ENCODE results near the gene POLR2L.

The POLR2L gene

GRCh38 chr11:809287-810039, 32.9 kb downstream of the POLR2L start, which contains the start of gene RPLP2:
Gene RPLP2, plus strand, starts transcription at chr11:809967. Its CDS starts 268 bp downstream, at chr11:810235.
- peak within 1 kb of the TSS; percentile 92 for H3K9ac ChIP-seq (ENCODE audit: low read length)
- H3K27me3 ChIP-seq (ENCODE audit: control insufficient read depth, insufficient read depth, low read length) = no peaks in the 10 kb centered on the region
- H3K4me1 ChIP-seq (ENCODE audit: control insufficient read depth, low read depth, low read length) = peaks cover 3% of the 10 kb centered on the region
- H3K4me3 ChIP-seq (ENCODE audit: low read length) = peak within 1 kb of the TSS; percentile 92
- H3K36me3 ChIP-seq (ENCODE audit: control insufficient read depth, low read depth, low read length) = peaks cover 27% of the 10 kb centered on the region
- H3K9me3 ChIP-seq (ENCODE audit: control insufficient read depth, low read depth, low read length) = no peaks in the 10 kb centered on the region
- H3K27ac ChIP-seq (ENCODE audit: low read length) = peak within 1 kb of the TSS; percentile 99

DNA sequence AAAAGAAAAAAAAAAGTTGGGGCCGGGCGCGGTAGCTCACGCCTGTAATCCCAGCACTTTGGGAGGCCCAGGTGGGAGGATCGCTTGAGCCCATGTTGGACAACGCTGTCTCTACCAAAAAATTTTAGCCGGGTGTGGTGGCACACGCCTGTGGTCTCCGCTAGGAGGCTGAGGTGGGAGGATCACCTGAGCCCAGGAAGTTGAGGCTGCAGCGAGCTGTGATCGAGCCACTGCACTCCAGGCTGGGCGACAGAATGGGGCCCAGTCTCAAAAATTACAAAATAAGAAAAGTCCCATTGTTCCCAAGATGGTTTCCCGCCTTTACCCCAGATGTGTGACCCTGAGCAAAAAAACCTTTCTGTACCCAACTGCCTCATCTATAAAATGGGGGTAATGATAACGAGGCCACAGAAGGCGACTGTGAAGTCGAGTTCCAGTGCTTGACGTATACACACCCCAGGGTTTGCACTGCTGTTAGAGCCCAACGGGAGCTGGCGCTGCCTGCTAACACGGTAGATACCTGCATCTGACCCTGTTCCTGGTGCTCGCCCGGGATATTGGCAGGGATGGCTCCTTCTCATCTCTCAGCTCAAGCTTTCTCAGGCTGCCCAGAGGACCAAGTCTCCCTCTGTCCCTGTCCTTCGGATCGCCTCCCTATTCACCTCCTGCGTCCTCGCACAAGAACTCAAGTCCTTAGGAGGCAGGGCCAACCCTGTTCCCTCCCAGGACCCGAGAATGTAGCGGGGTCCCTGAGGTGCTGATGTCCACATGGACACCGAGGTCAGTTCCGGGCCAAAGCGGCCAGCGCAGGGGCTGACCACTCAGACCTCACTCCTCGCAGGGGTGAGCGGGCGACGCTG, 33.7 kb downstream of the POLR2L start:
- Histone ChIP-seq H3K27me3 (ENCODE audit: control insufficient read depth, insufficient read depth, low read length) (no peaks in the 10 kb centered on the region), H3K9ac (ENCODE audit: low read length) (peak overlapping the region; percentile 92), H3K36me3 (ENCODE audit: control insufficient read depth, low read depth, low read length) (peaks cover 27% of the 10 kb centered on the region), H3K27ac (ENCODE audit: low read length) (peak overlapping the region; percentile 99), H3K9me3 (ENCODE audit: control insufficient read depth, low read depth, low read length) (no peaks in the 10 kb centered on the region), H3K4me1 (ENCODE audit: control insufficient read depth, low read depth, low read length) (peaks cover 5% of the 10 kb centered on the region), H3K4me3 (ENCODE audit: low read length) (peak overlapping the region; percentile 92)

DNA sequence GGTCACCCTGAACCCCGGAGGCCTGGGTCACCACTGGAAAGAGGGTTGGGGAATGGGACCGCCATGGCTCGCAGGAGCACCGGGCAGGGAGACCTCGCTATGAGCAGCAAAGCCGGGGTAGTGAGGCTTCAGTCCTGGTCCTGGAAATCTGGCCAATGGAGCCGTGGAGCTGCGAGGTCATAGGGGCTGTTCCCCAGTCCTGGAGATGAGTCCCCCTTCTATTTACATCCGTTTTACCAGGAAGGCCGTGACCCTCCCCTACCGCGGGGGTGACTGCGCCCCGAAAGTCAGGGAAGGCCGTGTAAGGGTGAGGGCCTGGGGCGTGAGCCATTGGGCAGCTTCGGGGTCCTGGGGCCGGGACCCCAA, 37.7 kb downstream of the POLR2L start:
- H3K4me3 ChIP-seq (ENCODE audit: low read length) = peak overlapping the region; percentile 66
- peaks cover 5% of the 10 kb centered on the region for H3K36me3 ChIP-seq (ENCODE audit: control insufficient read depth, low read depth, low read length)
- peaks cover 5% of the 10 kb centered on the region for H3K4me1 ChIP-seq (ENCODE audit: control insufficient read depth, low read depth, low read length)
- H3K9me3 ChIP-seq (ENCODE audit: control insufficient read depth, low read depth, low read length) = no peaks in the 10 kb centered on the region
- no peak overlapping the region for H3K27ac ChIP-seq (ENCODE audit: low read length)
- H3K27me3 ChIP-seq (ENCODE audit: control insufficient read depth, insufficient read depth, low read length) = no peaks in the 10 kb centered on the region
- peak overlapping the region; percentile 45 for H3K9ac ChIP-seq (ENCODE audit: low read length)

GRCh38 chr11:803770-804598, 38.3 kb downstream of the POLR2L start:
- H3K27ac ChIP-seq (ENCODE audit: low read length) = no peak overlapping the region
- H3K9me3 ChIP-seq (ENCODE audit: control insufficient read depth, low read depth, low read length) = no peaks in the 10 kb centered on the region
- peak overlapping the region; percentile 66 for H3K4me3 ChIP-seq (ENCODE audit: low read length)
- no peaks in the 10 kb centered on the region for H3K27me3 ChIP-seq (ENCODE audit: control insufficient read depth, insufficient read depth, low read length)
- peak overlapping the region; percentile 45 for H3K9ac ChIP-seq (ENCODE audit: low read length)
- H3K4me1 ChIP-seq (ENCODE audit: control insufficient read depth, low read depth, low read length) = peaks cover 5% of the 10 kb centered on the region
- H3K36me3 ChIP-seq (ENCODE audit: control insufficient read depth, low read depth, low read length) = peaks cover 5% of the 10 kb centered on the region

DNA sequence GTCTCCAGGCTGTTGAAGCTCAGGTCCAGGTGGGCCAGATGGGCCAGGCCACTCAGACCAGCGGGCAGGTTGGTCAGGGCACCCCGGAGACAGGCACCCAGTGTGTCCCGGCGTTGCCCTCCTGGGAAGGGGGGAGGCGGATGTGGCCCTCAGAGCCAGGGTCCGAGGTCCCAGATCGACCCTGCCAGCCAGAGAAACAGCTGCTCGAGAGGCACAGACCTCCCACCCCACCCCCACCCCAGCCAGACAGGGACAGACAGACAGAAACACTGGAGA, 38.9 kb downstream of the POLR2L start:
- Histone ChIP-seq H3K36me3 (ENCODE audit: control insufficient read depth, low read depth, low read length) (peaks cover 5% of the 10 kb centered on the region), H3K9me3 (ENCODE audit: control insufficient read depth, low read depth, low read length) (no peaks in the 10 kb centered on the region), H3K27me3 (ENCODE audit: control insufficient read depth, insufficient read depth, low read length) (no peaks in the 10 kb centered on the region), H3K9ac (ENCODE audit: low read length) (no peak overlapping the region), H3K27ac (ENCODE audit: low read length) (no peak overlapping the region), H3K4me1 (ENCODE audit: control insufficient read depth, low read depth, low read length) (peaks cover 5% of the 10 kb centered on the region), H3K4me3 (ENCODE audit: low read length) (no peak overlapping the region)

GRCh38 chr11:802693-803466, 39.4 kb downstream of the POLR2L start:
- H3K4me1 ChIP-seq (ENCODE audit: control insufficient read depth, low read depth, low read length) = peaks cover 5% of the 10 kb centered on the region
- H3K27me3 ChIP-seq (ENCODE audit: control insufficient read depth, insufficient read depth, low read length) = no peaks in the 10 kb centered on the region
- H3K9me3 ChIP-seq (ENCODE audit: control insufficient read depth, low read depth, low read length) = no peaks in the 10 kb centered on the region
- no peak overlapping the region for H3K9ac ChIP-seq (ENCODE audit: low read length)
- no peak overlapping the region for H3K27ac ChIP-seq (ENCODE audit: low read length)
- H3K36me3 ChIP-seq (ENCODE audit: control insufficient read depth, low read depth, low read length) = peaks cover 5% of the 10 kb centered on the region
- H3K4me3 ChIP-seq (ENCODE audit: low read length) = no peak overlapping the region

DNA sequence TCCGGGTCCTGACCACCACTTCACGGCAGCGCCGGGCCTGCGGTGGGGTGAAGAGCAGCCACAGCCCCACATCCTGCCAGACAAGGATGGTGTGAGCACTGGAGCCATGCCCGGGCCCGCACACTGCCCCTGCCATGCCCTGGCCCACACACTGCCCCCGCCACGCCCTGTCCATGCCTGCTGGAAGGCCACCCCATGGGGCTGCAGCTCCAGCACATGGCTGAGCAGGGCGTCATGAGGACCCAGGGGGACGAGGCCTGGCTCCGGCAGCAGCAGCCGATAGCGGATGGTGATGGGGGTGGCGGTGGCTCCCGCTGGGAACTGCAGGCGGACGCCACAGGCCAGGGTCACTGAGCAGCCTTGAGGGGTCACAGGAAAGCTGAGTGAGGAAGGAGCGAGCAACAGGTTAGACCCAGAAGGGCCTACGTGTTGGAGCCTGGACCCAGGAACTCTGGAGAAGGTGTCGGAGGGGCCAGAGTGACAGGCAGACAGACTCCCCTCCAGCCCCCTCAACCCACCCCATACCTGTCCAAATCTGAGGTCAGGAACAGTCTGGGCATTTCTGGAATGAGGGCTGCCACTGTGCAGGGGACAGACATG, 40.2 kb downstream of the POLR2L start:
- Histone ChIP-seq H3K36me3 (ENCODE audit: control insufficient read depth, low read depth, low read length) (peaks cover 5% of the 10 kb centered on the region), H3K27me3 (ENCODE audit: control insufficient read depth, insufficient read depth, low read length) (no peaks in the 10 kb centered on the region), H3K9ac (ENCODE audit: low read length) (no peak overlapping the region), H3K9me3 (ENCODE audit: control insufficient read depth, low read depth, low read length) (no peaks in the 10 kb centered on the region), H3K27ac (ENCODE audit: low read length) (no peak overlapping the region), H3K4me3 (ENCODE audit: low read length) (no peak overlapping the region), H3K4me1 (ENCODE audit: control insufficient read depth, low read depth, low read length) (peaks cover 5% of the 10 kb centered on the region)

DNA sequence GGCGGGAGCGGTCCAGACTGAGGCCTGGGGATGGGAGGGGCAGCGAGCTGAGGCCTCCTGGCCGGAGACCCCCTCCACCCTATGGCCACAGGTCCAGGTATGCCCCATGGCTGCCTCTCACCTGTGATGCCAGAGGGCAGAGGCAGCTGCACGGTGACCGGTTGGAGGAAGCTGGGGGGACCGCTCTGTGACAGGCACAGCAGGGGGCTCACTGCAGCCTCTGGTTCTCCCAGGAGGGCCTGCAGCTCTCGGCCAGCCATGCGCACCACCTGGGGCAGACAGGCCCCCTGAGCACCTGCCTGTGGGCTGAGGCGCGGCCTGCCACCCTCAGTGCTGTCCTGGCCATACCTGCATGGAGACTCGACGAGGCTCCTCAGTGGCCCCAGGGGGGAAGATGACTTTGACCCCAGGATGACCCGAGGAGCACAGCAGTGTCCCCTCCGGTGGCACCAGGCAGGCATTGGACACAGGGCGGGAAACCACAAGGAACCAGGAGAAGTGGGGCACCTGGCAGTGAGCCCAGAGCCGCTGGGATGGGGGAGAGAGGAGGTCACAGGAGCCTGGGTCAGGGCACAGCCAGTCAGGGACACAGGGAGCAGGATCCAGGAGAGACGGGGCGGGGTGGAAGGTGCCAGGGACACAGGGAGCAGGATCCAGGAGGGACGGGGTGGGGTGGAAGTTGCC, 41.1 kb downstream of the POLR2L start:
- no peaks in the 10 kb centered on the region for H3K27me3 ChIP-seq (ENCODE audit: control insufficient read depth, insufficient read depth, low read length)
- H3K9ac ChIP-seq (ENCODE audit: low read length) = no peak overlapping the region
- peaks cover 5% of the 10 kb centered on the region for H3K36me3 ChIP-seq (ENCODE audit: control insufficient read depth, low read depth, low read length)
- H3K9me3 ChIP-seq (ENCODE audit: control insufficient read depth, low read depth, low read length) = no peaks in the 10 kb centered on the region
- H3K4me1 ChIP-seq (ENCODE audit: control insufficient read depth, low read depth, low read length) = peaks cover 10% of the 10 kb centered on the region
- H3K4me3 ChIP-seq (ENCODE audit: low read length) = no peak overlapping the region
- H3K27ac ChIP-seq (ENCODE audit: low read length) = no peak overlapping the region

- Histone ChIP-seq H3K9ac (ENCODE audit: low read length) (no peak overlapping the region), H3K9me3 (ENCODE audit: control insufficient read depth, low read depth, low read length) (no peaks in the 10 kb centered on the region), H3K27ac (ENCODE audit: low read length) (no peak overlapping the region), H3K4me3 (ENCODE audit: low read length) (no peak overlapping the region), H3K4me1 (ENCODE audit: control insufficient read depth, low read depth, low read length) (peaks cover 10% of the 10 kb centered on the region), H3K27me3 (ENCODE audit: control insufficient read depth, insufficient read depth, low read length) (no peaks in the 10 kb centered on the region), H3K36me3 (ENCODE audit: control insufficient read depth, low read depth, low read length) (peaks cover 5% of the 10 kb centered on the region)
Observed at GRCh38 chr11:800473-800872, 41.9 kb downstream of the POLR2L start.

GRCh38 chr11:799641-800316, 42.5 kb downstream of the POLR2L start:
- Histone ChIP-seq H3K9me3 (ENCODE audit: control insufficient read depth, low read depth, low read length) (no peaks in the 10 kb centered on the region), H3K4me1 (ENCODE audit: control insufficient read depth, low read depth, low read length) (peaks cover 10% of the 10 kb centered on the region), H3K9ac (ENCODE audit: low read length) (no peak overlapping the region), H3K27me3 (ENCODE audit: control insufficient read depth, insufficient read depth, low read length) (no peaks in the 10 kb centered on the region), H3K27ac (ENCODE audit: low read length) (no peak overlapping the region), H3K4me3 (ENCODE audit: low read length) (no peak overlapping the region), H3K36me3 (ENCODE audit: control insufficient read depth, low read depth, low read length) (peaks cover 5% of the 10 kb centered on the region)
